ENCODE measurements around the gene EPHB2.
A peak's percentile ranks its signal among the peaks of the same experiment; 100 is the strongest.
"Not testable (repeated sequence)": the region's sequence is repeated elsewhere in the genome, so short reads cannot be mapped to it uniquely, and the experiment has no call there.

The EPHB2 gene

GRCh38 chr1:22710701-22711049 lies at the start of gene EPHB2:
EPHB2 (plus strand) TSS chr1:22710839; CDS start chr1:22710983, 144 bp downstream.
- DNase-seq, result no peak

- DNase-seq, result no peak
Measured at GRCh38 chr1:22661880-22662279, 48.8 kb upstream of the EPHB2 start.

GRCh38 chr1:22662318-22662717 lies 48.3 kb upstream of the EPHB2 start:
- DNase-seq, result peak; percentile 18

- no peak for DNase-seq
Measured at GRCh38 chr1:22662986-22663408, 47.6 kb upstream of the EPHB2 start.

GRCh38 chr1:22665752-22666151 lies 44.9 kb upstream of the EPHB2 start:
- DNase-seq, result no peak

- DNase-seq, result no peak
Measured at GRCh38 chr1:22666412-22666811, 44.2 kb upstream of the EPHB2 start.

GRCh38 chr1:22668840-22669239 lies 41.8 kb upstream of the EPHB2 start:
- not testable (repeated sequence) for DNase-seq

- no peak for DNase-seq
Measured at GRCh38 chr1:22670352-22670975, 40.2 kb upstream of the EPHB2 start.

GRCh38 chr1:22671999-22672398 lies 38.6 kb upstream of the EPHB2 start:
- DNase-seq, result no peak

GRCh38 chr1:22673486-22674409 lies 36.9 kb upstream of the EPHB2 start:
- peak; percentile 13 for DNase-seq

GRCh38 chr1:22674410-22674749 lies 36.3 kb upstream of the EPHB2 start:
- no peak for DNase-seq

GRCh38 chr1:22676151-22676550 lies 34.5 kb upstream of the EPHB2 start:
- DNase-seq, result not testable (repeated sequence)

- DNase-seq, result no peak
Measured at GRCh38 chr1:22676916-22677583, 33.6 kb upstream of the EPHB2 start.

- no peak for DNase-seq
Measured at GRCh38 chr1:22677931-22678896, 32.4 kb upstream of the EPHB2 start.

GRCh38 chr1:22680726-22681125 lies 29.9 kb upstream of the EPHB2 start:
- no peak for DNase-seq

GRCh38 chr1:22681556-22682276 lies 28.9 kb upstream of the EPHB2 start:
- DNase-seq, result no peak

GRCh38 chr1:22683547-22683946 lies 27.1 kb upstream of the EPHB2 start:
- DNase-seq, result no peak

GRCh38 chr1:22685591-22686059 lies 25.0 kb upstream of the EPHB2 start:
- DNase-seq, result no peak

GRCh38 chr1:22687191-22687590 lies 23.4 kb upstream of the EPHB2 start:
- DNase-seq, result no peak

- no peak for DNase-seq
Measured at GRCh38 chr1:22688466-22688865, 22.2 kb upstream of the EPHB2 start.

GRCh38 chr1:22689505-22689904 lies 21.1 kb upstream of the EPHB2 start:
- DNase-seq, result no peak

Measured in NCI-H526 treated with DMSO at 0.1 percent for 48 hours (cell line).